Retina (tissue), 1 donor: ENCODE data around the gene FAM124A.

ENCODE experiments used
- DNase-seq: peaks from one replicate; pipeline ENCODE4 v3.0.0-alpha.2; 2016

The FAM124A gene, protein sequence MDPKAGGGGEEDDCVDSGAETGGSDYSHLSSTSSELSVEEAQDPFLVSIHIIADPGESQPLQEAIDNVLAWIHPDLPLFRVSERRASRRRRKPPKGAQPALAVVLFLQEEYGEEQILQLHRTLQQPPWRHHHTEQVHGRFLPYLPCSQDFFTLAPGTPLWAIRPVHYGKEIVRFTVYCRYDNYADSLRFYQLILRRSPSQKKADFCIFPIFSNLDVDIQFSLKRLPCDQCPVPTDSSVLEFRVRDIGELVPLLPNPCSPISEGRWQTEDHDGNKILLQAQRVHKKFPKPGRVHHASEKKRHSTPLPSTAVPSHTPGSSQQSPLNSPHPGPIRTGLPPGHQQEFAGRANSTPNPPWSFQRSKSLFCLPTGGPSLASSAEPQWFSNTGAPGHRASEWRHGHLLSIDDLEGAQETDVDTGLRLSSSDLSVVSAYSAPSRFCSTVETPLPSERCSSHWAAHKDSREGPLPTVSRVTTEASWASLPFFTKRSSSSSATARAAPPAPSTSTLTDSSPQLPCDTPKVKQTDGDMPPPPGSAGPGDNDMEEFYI

GRCh38 chr13:51222037-51222685 is at the start of gene FAM124A:
Gene FAM124A (plus strand): TSS chr13:51222398. CDS start chr13:51222502, 104 bp downstream.
- DNase-seq = no peak

- DNase-seq = no peak
Measured at GRCh38 chr13:51175021-51175420, 47.2 kb upstream of the FAM124A start.

- no peak for DNase-seq
Measured at GRCh38 chr13:51175639-51176038, 46.6 kb upstream of the FAM124A start.

GRCh38 chr13:51177188-51177587 is 45.0 kb upstream of the FAM124A start:
- no peak for DNase-seq

DNA sequence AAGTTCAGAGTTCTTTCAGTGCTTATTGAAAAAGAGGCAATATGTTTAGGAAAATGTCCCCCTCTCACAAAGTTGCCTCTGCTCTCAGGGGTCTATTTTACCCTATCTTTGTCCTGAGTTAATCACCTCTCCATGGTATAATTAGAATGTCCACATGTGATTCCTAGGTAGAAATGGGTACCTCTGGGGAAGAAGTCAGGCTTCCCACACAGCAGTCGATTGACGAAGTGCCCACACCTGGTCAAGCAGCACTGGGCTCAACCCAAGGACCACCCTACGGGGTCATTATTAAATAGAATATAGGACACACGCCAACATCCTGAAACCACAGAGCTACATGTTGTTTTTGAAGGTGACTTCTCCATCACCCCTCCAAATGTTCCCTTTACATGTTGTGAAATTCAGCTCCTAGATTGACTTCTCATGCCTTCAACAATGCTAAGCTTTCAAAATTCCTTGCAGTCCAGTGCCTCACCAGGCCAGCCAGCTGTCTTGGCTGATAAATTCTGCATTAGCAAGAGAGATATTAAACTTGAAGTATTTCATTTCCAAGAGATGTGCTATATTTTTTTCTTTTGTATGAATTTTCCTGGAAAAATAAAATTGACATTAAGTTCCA is 43.6 kb upstream of the FAM124A start:
- no peak for DNase-seq

- no peak for DNase-seq
Measured at GRCh38 chr13:51179432-51179971, 42.7 kb upstream of the FAM124A start.

GRCh38 chr13:51180853-51181511 is 41.2 kb upstream of the FAM124A start:
- DNase-seq = no peak

DNA sequence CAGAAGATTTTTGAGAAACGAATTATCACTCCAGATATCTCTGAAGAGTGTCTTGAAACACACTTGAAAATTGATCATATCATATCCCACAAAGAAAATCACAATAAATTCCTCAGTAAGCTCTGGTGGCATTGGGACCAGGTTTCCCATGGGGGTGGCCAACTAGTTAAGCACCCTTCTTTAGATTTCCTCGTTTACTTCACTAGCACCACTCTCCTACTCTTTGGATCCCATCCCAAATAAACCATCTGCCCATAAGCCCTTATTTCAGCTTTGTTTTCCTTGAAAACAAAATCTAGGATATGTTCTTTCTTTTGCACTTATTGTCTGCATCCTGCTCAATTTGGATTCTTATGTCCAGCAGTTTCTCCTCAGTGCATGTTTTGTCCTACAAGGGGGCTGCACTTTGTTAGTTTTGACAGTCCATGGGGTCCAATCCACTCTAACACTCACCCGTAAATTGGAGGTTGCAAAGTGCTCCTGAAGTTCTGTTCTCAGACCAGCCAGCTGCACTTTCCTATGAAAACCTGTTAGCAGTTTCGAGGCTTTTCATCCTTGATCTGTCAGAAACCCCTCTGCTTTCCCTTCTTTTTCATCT is 40.3 kb upstream of the FAM124A start:
- no peak for DNase-seq

DNA sequence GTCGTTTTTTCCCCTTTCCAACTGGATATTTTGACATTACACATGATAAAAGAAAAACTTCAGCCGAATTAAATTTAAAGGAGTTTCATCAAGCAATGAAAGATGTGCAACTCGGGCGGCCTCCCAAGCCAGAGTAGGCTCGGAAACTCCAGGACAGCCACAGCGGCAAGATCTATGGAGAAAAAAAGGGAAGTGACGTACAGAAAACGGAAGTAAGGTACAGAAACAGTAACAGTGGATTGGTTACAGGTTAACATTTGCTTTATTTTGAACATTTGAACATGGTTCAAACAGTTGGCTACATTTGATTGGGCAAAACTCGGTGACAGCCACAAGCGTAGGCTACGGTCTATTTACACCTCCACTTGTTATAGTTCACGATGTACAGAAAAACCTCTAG is 30.5 kb upstream of the FAM124A start:
- DNase-seq = no peak

DNA sequence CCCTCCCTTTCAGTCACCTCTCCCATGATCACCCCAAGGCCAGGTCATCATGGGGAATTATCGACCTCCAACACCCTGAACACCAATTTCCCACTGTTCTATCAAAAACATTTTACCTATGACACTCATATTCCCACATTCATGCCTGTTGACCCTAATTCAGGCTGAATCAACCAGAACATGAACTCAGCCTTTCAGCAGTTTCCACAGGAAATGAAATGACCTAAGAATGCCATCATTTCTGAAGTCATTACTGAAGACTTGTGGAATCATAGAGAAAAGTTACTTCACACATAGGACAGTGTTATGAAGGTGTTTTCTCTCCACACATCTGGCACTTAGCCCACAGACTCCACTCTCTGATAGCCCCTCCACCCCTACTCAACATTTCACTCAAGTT is 29.9 kb upstream of the FAM124A start:
- no peak for DNase-seq

DNA sequence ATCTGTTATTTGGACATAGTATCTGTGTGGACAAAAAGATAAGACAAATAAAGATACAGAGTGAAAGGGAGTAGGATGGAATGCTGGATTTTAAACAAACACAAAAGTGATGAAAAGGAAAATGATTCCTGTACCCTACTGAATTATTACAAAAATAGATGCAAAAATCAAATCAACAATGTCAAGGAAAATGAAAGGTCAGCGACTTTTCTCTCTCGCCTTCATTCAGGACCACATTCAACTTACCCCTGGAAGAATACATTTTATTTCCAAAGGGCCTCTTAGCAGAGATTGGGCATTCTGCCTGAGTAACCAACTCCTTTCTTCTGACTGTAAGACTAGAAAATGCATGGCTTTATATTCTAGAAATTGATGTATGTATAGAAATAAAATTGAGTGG is 28.8 kb upstream of the FAM124A start:
- DNase-seq = no peak

DNA sequence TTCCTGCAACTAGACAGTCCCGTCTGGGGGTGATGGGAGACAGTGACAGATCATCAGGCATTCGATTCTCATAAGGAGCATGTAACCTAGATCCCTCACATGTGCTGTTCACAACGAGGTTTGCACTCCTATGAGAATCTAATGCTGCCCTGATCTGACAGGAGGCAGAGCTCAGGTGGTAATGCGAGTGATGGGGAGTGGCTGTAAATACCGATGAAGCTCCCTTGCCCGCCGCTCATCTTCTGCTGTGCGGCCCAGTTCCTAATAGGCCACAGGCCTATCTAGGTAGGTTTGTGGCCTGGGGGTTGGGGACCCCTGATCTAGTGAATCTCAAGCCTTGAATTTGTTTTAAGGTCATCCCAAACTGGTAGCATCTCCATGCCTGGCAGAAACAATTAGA is 27.3 kb upstream of the FAM124A start:
- no peak for DNase-seq

DNA sequence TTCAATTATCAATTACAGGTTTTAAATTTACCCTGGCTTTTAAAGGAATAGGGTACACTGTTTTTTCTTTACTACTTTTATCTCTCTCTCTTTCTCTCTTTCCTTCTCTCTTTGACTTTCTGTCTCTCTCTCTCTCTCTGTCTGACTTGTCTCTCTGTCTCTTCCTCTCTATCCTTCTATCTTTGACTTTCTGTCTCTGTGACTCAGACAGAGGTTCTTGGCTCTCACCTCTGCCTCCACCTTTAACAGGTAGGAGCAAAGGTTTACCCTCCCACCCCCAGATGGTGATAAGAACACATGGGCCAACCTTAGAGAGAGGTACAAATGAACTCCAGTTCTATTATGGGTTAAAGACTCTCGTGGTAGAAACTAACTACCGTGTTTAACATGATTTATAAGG is 20.3 kb upstream of the FAM124A start:
- no peak for DNase-seq

DNA sequence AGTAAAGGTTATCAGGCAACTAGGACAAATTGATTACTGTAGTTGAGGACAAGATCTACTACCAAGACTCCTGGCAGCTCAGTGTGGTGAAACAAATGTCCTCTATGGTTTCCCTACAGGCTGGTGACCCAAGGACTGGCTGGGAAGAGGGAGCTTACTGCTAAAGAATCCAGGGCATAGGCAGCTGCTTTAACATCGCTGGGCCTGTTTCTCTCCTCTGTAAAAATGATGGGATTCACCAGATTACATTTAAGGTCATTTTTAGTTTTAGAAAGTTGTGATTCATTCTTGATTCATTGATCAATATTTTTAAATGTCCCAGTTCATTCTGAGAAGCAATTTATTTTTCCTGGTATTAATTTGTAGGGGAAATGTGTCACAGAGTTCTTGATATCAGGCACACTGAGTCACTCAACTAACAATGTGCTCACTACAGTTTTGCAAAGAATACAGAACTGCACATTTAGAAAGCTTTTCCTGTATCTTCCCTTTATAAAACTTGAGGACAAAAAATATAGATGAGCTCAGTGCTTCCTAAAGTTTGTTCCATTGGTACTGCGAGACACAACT is 19.6 kb upstream of the FAM124A start:
- DNase-seq = no peak

GRCh38 chr13:51206584-51206983 is 15.6 kb upstream of the FAM124A start:
- DNase-seq = no peak

DNA sequence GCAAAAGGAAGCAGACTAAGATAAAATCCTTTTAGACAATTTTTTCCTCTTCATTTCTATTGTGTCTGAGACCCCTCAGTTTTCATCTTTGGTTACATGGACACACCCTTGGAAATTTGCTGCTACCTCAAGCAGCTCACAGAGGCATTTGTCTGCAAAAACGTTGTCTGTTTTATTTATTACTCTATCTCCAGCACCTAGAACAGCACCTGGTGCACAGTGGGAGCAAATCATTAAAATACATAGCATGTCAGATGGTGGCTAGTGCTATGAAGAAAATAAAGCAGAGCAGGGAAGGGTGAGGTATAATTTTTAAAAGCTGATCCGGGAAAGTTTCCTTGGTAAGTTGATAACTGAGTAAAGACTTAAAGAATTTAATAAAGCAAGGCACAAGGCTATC is 14.3 kb upstream of the FAM124A start:
- DNase-seq = no peak

- DNase-seq = no peak
Measured at GRCh38 chr13:51208716-51209115, 13.5 kb upstream of the FAM124A start.

DNA sequence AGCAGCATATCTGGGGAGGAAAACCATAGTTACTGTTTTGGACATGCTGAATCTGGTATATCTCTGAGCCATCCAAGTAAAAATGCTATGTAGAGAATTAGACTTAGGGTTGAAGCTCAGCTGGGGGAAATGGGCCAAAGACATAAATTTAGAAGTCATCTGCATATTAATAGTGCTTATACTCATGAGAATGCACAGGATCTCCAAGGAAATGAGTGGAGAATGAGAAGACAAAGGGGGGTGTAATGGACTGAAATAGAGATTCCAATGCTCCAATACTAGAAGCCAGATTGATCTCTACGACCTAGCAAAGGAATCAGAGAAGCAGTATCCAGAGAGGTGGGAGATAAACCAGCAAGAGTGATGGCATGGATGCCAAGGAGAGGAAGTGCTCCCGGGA is 10.3 kb upstream of the FAM124A start:
- no peak for DNase-seq

GRCh38 chr13:51212758-51213157 is 9.4 kb upstream of the FAM124A start:
- DNase-seq = no peak

DNA sequence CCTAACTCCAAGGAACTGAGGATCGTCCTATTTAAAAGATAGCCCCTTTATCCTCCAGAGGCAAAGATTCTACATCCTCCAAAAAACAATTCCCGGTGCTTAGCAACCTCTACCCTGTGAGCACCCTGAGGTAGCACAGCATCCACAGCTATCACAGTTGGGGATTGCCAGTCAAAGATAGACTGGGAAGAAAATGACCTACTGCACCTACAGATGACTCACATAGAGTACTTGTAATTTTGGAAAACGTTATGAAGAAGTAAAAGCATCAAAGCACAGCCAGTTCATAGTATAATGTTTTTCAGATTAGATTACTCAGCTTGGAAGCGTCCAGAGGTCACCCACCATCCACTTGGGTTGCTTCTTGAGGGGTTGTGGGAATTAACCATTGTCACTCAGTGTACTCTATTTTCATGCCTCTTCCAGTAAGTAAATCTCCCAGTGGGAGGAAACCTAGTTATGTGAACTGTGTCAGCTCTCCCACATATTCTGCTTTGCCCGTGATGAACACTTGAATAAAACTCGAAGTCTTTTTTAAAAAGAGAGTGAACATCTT is 8.9 kb upstream of the FAM124A start:
- DNase-seq = no peak

GRCh38 chr13:51218626-51219025 is 3.6 kb upstream of the FAM124A start:
- no peak for DNase-seq

DNA sequence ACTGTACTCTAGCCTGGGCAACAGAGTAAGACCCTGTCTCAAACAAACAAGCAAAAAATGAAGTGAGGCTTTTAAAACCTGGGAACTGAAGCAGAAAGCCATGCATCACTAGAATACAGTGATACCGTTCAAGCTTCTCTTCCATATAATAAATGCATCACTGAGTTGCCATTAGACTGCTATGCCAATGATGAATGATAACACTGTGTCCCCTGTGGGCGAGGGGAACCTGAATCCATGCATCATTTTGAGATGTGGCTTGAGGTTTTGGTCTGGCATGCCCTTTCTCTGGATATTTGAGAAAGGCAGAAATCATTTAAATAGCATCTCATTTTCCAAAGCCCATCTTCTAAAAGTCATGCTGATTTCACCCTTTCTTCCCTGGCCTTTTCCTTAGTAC is 1.5 kb upstream of the FAM124A start:
- DNase-seq = no peak
